ENCODE measurements around the gene PAX8. TPM values are rescaled to one million over a fixed set of nuclear protein-coding genes. Genes with fewer than 3 reads are reported as not detected.
"Not testable (repeated sequence)": the region's sequence is repeated elsewhere in the genome, so short reads cannot be mapped to it uniquely, and the experiment has no call there.

Gene PAX8
- polyA plus RNA-seq, 1 donor, result 2.2 TPM

DNA sequence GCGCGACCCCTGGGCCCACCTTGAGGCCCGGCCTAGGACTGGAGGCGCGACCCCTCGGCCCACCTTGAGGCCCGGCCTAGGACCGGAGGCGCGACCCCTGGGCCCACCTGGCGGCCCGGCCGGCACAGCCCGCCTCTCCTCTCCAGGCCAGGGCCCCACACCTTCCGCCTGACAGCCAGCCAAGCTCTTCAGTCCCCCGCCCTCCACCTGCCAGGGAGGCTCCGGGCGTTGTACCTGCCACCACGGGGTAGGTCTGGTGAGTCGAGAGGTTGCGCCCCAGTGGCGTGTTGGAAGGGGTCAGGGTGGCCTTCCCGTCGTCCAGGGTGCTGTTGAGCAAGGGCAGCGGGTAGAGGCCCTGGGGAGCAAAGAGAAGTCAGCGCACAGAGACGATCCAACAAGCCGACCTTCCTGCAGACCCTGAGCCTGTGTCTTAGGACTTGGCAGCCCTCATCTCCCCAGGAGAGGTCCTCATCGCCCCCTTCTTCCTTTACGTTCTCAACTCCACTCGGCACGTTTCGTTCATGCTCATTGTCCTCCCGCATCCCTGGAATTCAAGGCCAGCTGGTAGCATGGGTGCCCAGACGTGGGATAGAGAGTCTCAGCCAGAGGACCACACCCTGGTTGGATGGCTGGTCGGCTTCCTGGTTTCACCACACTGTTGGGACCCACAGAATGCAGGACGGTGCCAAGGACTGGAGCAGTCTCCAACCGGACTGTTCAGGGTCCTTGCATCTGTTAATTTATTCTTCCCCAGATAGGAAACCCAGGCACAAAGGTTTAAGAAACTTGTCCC lies 42.2 kb downstream of the PAX8 start:
- DNase-seq, result no peak

DNA sequence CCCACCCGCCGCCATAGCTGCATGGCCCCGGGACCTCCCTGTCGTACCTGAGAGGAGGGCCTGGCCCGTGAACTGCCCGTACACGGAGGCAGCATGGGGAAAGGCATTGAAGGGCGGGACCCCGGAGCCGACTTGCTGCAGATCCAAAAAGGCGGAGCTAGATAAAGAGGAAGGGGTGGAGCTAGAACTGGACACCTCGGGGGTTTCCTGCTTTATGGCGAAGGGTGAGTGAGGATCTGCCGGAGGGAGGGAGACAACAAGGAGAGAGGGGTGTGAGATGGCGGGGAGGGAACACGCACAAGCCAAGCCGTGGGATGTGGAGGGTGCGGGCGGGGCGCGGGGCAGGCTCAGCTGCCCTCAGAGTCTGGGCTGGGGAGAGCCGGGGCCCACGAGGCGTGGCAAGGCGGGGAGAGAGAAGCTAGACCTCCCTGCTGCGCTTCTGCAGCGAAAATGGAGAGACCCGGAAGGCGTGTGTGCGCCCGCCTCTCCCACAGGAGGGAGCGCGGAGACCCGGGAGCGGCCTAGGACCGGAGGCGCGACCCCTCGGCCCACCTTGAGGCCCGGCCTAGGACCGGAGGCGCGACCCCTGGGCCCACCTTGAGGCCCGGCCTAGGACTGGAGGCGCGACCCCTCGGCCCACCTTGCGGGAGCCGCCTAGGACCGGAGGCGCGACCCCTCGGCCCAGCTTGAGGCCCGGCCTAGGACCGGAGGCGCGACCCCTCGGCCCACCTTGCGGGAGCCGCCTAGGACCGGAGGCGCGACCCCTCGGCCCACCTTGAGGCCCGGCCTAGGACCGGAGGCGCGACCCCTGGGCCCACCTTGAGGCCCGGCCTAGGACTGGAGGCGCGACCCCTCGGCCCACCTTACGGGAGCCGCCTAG lies 43.1 kb downstream of the PAX8 start:
- not testable (repeated sequence) for DNase-seq

DNA sequence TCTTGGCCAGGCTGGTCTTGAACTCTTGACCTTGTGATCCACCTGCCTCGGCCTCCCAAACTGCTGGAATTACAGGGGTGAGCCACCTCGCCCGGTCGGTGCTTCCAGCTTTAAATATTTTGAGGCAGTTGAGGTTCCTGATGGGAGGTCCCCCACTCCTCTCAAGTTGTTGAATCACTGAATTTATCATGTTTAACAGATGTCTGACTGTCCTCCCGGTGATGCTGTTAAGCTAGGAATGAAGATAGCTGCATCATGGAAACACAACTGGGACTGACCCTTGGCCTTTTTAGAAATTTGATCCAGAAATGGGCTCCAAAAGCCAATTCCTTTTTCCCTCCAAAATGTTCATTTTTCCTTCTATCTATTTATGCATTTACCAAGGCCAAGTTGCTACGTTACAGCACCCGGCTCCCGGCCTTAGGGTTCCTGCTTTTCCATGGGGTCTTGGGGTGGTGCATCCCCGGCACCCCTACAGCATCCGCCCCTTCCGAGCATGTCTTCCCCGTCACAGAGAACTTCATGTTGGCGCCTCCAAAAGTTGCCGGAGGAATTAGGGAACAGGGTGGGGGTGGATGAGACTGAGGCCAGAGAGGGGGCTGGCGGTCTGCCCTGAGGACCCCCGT lies 43.9 kb downstream of the PAX8 start:
- DNase-seq, result no peak

DNA sequence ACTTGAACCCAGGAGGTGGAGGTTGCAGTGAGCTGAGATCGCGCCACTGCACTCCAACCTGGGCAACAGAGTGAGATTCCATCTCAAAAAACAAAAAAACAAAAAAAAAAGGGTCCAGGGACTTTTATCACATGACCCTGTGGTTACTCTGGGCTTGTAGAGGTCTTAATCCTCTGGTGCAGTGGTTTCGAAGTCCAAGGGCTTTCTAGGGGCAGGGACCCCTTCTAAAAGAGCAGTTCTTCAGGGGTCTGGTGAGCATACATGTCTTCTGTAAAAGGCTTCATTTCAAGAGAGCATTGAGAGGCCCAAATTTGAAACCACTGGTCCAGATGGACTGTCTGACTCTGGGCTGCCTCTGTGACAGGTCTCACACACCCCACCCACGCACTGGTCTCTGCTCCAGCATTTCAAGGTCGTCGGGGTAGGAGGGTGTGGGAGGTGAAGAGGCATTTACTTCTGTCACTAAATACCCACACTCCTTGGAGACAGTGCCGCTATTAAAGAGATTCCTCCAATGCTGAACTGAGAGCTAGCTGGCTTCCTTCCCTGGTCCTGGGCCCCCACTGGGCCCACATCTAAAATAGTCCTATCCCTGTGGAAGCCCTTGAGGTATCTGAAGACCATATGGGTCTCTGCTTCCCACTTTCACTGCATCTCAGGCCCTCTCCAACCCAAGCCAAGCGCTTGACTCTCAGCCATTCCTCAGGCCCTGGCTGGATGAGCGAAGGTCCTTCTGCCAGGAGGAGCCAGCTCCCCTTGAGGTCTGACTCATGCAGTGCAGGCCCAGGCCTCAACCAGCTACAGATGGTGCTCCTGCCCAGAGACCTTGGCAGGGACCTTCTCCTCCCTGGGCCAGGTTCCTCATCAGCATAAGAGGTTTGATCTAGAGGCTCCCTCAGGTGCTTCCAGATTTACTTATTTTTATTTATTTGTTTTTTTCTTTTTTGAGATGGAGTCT lies 44.8 kb downstream of the PAX8 start:
- DNase-seq, result no peak

DNA sequence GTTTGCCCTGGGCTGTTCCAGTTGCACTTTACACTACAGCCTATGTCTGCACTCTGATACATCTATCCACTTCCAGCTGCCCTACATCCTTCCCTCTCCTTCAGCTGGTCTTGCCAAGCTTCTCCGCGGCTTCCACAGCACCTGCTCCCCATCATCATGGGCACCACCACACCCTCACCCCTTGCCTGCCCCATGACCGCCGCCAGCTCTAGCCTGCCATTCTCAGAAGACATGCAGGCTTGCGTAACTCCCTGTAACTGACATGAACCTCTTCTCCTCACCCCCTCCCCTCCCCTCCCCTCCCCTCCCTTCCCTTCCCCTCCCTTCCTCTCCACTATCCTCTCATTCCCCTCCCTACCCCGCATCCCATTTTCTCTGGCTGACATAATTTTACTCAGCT lies 46.0 kb downstream of the PAX8 start:
- no peak for DNase-seq

DNA sequence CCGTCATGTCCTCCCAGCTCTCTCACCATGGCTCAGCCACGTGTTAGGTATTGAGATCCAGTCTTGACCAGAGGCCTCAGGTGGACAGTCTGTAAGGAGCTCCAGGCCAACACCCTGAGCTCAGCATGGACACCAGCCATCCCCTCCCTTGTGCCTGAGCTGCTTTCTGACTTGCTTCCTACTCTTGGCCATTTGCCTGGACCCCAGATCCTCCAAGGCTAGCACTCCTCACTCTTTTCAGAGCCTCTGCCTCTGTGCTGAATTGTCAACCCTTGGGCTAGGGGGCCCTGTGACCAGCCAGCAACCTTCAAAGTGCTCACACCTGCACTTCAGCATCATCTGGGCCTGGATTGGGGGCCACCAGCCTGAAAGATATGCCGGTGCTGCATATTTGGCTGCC lies 46.6 kb downstream of the PAX8 start:
- DNase-seq, result no peak

DNA sequence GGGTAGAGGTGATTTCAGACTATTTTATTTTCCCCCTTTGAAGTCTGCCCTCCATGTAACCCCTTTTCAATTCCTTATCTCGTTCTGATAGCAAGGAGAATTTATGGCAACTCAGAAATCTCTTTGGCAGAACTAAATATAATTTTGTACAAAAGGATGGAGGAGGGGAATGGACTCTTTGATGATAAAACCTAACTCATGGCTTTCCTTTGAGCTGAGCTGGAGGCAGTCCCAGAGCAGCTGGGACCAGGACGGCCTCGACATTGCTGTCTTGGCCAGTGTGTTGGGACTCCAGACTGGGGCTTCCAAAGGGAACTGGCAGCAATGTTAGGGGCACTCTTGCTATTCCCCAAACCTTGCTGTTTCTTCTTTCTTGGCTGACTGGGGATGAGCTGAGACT lies 47.7 kb downstream of the PAX8 start:
- DNase-seq, result no peak

DNA sequence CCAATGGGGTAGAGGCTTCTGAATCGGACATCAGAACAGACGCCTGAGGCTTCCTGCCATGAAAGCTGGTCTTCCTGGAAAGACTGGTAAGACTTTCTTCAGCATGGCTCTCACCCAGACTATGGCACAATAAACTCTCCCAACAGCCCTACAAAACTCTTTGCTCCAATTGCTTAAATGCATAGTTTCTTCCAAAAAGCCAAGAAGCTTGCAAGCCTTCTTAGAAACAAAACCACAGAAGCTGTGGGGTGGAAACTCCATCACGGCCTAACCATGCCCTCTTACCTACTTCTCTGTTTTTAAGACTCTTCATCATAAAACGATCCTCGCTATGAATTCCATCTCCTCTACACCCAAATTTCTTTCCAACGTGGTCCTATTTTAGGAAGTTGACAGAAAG lies 48.2 kb downstream of the PAX8 start:
- DNase-seq, result no peak

DNA sequence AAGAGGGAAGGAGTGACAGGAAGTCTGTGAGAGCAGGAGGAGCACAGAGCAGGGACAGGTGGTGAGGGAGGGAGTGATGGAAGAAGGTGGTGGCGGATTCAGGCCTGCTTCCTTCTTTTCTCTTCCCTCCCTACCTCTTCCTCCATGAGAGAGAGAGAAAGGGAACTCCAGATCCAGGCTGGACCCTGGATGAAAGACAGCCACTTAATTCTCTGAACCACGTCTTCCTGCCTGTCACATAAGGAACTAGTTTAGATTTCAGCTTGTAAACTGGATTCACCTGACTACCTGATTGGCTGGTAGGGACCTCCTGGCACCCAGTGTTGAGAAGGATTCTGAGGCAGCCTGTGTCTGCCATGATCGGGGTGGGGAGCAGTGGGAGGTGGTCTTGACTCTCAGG lies 48.9 kb downstream of the PAX8 start:
- DNase-seq, result no peak

DNA sequence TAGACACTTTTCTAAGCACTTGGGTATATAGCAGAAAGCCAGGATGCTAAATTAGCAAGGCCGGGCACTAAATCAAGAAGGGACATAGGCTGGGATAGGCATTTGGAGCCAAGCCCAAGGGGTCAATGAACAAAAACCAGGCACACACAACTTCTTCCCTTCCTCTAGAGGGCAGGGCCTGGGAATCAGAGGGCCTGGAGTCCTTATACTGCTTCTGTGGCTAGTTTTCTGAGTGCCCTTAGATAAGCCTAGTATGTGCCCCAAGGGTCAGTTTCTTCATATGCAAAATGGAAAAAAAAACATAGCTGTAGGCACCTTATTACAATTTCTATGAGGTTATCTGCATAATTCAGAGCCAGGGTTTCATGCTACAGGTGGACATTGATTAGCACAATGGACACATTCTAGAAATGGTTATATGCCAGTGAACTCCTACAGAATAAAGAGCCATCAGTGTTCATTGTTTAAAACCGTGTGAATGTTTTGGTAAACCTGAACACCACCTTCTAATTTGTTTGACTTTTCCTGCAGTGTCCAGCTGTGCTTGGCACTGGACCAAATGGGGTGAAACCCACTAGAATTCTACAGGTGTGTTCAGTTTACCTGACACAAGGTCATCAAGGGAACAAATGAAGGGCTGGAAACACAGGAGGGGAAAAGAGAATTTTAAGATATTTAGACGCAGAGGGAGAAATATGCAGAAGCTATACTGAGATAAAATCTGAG lies 49.6 kb downstream of the PAX8 start:
- no peak for DNase-seq

DNA sequence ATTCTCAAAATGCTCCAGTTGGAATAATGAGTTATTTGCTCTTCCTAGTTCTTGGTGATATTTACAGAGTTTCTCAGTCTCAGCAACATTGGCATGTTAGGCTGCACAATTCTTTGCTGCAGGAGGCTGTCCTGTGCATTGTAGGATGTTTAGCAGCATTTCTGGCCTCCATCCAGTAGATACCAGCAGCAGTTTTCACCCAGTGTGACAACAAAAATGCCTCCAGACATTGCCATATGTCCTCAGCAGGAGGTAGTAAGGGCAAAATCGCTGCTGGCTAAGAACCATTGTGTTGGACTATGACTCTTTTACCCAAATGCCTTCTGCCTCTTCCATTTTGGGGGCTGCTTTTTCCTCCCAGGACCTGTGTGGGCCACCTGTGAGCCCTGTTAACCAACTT lies 50.4 kb downstream of the PAX8 start:
- no peak for DNase-seq

DNA sequence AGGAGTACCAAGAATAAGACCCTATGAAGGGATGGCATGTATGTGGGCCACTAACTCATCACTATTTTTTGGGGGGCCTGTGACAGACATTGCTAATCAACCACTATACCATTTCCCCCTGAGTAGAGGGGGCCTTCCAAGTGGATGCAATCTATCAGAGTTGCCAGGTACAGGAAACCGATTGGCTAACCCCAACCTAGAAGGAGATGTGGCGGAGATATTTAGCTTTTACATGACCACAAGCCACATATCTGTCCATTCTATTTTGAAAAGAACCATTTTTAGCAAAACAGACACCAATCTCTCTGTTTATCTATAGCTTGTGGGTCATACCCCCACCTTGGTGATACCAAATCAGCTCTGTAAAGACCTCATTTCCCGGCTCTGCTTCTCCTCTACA lies 51.0 kb downstream of the PAX8 start:
- DNase-seq, result no peak

DNA sequence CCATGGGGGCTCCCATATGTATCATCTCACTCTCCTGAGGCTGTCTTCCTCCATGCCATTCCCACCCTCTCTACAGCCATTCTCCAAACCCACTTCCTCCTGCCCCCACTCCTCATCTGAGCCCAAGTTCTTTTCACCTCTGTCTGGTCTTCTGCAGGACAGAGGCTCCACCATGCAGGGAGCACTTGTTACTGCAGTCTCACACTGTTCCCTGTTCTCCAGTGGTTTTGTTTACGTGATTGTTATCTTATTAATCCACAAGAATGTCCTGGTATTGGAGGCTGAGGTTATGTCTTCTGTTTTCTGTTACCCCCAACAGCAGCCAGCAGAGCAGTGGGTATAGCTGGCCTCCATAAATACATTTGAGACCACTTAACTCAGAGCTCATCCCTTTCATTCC lies 51.4 kb downstream of the PAX8 start:
- no peak for DNase-seq

DNA sequence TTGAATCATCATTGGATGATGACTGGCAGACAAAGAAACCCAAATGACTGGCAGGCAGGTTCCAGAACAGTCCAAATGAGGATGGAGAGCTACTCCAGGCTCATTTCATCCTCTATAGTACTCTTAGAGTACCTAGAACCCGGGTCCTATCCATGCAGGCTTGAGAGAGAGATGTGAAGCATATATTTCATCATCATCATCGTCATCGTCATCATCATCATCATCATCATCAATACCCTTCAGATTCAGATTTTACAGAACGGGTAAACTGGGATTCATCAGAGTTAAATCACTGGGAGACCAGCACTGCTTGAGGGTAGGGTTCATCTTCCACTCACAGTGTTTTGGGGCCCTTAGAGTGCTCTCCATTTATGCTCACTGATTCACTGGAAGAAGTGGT lies 52.3 kb downstream of the PAX8 start:
- DNase-seq, result no peak

DNA sequence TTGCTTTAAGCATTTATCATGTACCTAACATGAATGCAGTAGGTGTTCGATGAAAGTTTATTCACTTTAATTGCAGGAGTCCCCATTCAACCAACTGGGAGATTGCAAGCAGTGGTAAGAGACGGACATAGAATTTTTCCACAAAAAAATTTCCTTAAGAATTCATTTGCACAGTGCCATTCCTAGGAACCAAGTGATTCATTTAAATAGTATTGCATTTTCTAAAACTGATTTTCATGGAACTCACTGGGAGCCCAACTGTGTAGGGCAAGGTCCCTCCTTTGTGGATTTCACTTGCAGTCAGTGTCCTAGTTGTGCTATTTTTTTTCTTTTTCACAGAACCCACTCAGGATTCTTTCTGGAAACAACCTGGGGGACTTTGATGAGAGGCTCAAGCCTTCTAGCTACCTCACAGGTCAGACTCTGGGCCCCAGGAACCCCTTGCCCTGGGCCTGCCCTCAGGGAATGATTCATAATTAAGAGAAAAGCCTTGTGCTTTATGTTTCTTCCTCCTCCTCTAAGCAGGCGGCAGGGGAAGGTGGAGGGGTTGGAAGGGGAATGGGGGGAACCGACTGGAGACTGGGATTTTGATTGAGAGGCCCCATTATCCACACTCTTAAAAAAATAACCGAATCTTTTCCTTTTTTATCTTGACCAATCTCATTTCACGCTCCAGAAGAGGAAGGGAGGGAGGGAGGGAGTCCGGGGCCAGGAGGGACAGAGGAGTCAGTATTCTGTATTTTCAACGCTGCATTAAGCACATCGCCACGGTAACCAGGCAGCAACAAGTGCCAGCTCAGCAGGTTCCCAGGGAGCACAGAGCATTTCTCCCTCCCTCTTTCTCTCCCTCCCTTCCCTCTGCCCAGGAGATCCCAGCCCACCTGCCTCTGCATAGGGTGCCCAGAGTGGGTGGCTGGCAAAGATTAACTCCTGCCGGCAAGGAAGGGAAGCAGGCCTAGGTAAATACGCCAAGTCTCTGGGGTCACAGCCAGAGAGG lies 53.2 kb downstream of the PAX8 start:
- DNase-seq, result no peak

DNA sequence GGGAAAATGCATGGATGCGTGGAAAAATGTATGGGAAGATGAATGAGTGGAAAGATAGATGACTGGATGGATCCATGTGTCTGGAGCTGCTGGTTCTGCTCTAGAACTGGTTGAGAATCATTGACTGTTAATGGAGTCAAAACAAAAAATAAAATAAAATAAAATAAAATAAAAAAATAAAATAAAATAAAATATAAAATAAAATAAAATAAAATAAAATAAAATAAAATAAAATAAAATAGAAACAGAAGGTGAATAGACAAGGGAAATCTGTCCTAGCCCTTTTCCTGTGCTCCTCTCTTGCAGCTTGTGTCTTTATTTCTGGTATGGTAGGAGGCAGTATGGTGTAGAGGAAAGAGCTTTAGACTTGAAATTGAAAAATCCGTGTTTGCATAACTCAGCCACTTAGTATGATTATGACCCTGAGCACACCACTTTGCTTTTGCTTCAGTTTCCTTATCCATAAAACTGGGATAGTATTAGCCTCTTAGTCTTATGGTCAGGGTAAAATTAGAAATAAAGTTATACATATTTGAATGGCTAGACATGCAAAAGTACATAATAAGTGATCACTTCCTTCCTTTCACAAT lies 54.0 kb downstream of the PAX8 start:
- no peak for DNase-seq

DNA sequence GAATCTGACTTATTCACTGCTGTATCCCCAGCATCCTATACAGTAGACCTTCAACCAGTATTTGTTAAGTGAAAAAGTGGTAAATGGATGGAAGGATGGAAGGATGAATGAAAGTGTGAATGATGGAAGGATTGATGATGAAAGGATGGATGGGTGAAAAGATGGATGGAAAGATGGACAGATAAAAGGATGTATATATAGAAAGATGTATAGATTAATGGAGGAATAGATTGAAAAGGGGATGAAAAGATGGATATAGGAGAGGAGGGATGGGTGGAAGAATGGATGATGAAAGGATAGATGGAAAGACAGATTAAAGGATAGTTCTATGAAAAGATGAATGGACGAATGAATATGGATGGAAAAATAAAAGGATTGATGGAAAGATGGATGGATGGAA lies 54.9 kb downstream of the PAX8 start:
- DNase-seq, result no peak

DNA sequence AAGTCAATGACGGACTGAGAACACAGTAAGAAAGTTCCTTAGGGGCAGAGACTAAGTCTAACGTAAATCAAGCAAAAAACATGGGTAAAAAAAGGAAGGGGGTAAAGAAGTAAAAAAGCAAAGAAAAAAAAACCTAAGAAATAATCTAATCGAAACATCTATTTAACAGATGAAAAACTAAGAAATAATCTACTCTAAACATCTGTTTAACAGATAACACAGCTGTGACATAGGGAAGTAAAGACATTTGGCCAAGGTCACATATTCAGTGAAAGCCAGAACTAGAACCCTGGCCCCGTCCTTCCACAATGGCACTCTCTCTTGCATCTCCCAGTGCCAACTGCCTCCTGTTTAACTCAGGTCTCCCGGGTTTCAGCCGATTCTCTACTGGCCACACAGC lies 56.9 kb downstream of the PAX8 start:
- no peak for DNase-seq

DNA sequence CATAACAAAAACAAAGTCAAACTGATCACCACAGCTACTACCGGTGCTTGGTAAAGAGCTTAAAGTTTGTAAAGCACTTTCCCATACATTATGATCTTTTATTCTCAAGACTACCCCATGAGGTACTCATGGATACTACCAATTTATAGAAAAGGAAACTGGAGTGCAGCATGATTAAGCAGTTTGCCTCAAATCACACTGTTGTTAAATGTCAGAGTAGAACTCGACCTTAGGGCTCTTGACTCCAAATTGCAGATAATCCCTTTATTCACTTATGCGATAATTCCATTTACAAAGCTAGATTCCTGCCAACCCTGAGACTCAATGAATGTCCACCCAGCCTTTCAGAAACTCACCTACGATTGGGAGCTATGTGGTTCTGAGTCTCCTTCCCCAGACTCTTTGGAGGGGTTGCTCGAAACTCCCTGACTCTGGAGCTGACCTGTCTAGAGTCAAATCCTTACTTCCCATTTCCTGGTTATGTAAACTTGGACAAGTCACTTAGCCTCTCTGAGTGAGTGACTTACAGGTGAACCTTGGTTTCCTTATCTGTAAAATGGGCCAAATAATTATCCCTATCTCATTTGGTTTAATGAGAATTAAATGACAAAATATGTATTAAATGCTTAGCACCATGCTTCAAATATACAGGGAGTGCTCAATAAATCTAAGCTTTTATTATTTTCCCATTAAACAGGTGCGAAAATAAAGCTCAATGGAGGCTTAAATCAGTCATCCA lies 57.6 kb downstream of the PAX8 start:
- no peak for DNase-seq
